IPS DF 6.9 (cell line): ENCODE data around the gene SPOCK1.

ENCODE experiments used
- DNase-seq: peaks from one replicate; pipeline ENCODE4 v3.0.0-alpha.2; 2013; ENCODE audit warnings: low read depth, low spot score
- H3K27ac ChIP-seq: one replicate; pipeline ENCODE4 v1.5.1; 2013; ENCODE audit warnings: low read length, control low read depth
- H3K27me3 ChIP-seq: 2 replicates; pipeline ENCODE4 v1.6.1; 2013; ENCODE audit warnings: mild to moderate bottlenecking, low read length; ENCODE audit not compliant: control insufficient read depth, insufficient read depth
- H3K36me3 ChIP-seq: 2 replicates; pipeline ENCODE4 v1.6.1; 2013; ENCODE audit warnings: low read length; ENCODE audit not compliant: control insufficient read depth, insufficient read depth
- H3K4me1 ChIP-seq: 2 replicates; pipeline ENCODE4 v1.6.1; 2013; ENCODE audit warnings: low read length; ENCODE audit not compliant: control insufficient read depth, insufficient read depth
- H3K4me3 ChIP-seq: 2 replicates; pipeline ENCODE4 v1.5.1; 2013; ENCODE audit warnings: mild to moderate bottlenecking, low read length
- H3K9me3 ChIP-seq: 2 replicates; pipeline ENCODE4 v1.6.1; 2013; ENCODE audit warnings: low read length, inconsistent platforms; ENCODE audit not compliant: control insufficient read depth, insufficient read depth
- WGBS: extraction: QIAGEN DNeasy Blood & Tissue Kit; methylation state at CpG from one replicate; pipeline ENCODE4 v1.1.7; 2013; ENCODE audit warnings: mixed read lengths, missing lambda C conversion rate; ENCODE audit not compliant: insufficient read length, insufficient coverage; 5-methylcytosine and 5-hydroxymethylcytosine counted together

The SPOCK1 gene

DNA sequence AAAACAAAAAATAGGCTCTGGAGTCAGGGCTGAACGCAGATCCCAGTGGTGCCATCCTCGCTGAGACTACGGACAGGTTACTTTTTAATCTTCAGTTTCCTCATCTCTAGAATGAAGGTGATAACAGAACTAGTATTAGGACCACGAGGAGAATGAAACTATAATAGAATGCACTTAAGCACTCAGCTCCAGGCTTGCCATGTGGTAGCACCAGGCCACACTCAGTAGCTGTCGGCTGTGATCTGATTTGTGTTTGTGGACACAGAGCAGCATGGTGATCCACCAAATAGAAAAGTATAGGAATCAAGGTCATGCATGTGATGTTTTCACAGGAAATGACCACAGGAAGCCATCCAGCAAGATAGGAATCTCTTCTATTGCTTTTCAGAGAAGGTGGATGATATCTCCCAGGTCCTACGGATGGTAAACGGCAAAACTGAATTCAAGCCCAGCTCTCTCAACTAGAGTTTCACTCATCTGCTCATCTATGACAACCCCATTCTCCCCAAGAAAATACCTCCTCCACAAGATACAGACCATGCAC, 498.0 kb downstream of the SPOCK1 start:
- Histone ChIP-seq H3K27ac (no peak overlapping the region), H3K9me3 (no peaks in the 10 kb centered on the region), H3K4me3 (no peak overlapping the region), H3K36me3 (no peaks in the 10 kb centered on the region), H3K27me3 (no peaks in the 10 kb centered on the region), H3K4me1 (no peaks in the 10 kb centered on the region)
- no CpG with 5 or more reads among the region's 7 CpGs for WGBS
- no peak for DNase-seq

DNA sequence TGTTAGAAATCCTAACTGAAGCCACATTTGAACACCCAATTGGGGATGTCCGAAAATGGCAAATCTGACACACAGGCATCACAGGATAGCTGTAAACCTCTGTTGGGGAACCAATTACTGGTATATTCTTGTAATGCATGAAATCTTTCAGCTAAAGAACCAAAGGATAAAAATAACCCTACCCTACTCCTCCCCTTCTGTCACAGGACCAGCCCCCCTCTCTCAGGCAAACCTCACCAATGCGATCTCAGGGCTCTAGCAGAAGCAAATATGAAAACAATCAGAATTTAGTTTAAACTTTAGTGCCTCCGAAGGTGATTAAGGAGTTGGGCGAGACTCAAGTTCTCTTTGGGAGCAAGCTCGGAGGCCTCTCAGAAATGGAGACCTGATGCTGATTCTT, 499.3 kb downstream of the SPOCK1 start:
- Histone ChIP-seq H3K36me3 (no peaks in the 10 kb centered on the region), H3K27ac (no peak overlapping the region), H3K9me3 (no peaks in the 10 kb centered on the region), H3K4me3 (no peak overlapping the region), H3K4me1 (no peaks in the 10 kb centered on the region), H3K27me3 (no peaks in the 10 kb centered on the region)
- no CpG with 5 or more reads among the region's 5 CpGs for WGBS
- no peak for DNase-seq

DNA sequence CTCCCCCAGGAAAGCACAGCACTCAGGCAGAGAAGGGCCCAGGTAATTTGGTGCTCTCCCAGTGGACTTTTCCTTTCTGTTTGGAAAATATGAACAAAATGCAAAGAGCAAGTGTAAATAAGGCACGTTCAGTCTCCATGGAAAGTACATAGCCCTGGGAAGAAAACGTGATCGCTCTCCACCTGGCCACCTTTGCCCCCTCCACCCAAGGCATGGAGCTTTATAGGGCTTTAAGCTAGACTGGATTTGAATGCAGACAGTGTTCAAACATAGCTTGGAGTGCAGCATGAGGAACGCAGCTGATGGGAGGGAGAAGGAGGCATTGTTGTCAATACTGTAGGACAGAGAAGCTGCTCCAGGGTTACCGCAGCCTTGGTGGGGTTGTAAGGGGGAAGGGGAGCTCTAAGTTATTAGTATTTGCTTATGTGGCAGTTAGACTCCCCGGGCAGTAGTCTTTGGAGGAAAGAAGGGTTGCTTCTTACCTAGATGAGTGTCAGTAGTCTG, 500.2 kb downstream of the SPOCK1 start:
- H3K9me3 ChIP-seq, result no peaks in the 10 kb centered on the region
- no peaks in the 10 kb centered on the region for H3K36me3 ChIP-seq
- H3K27me3 ChIP-seq, result no peaks in the 10 kb centered on the region
- no peak overlapping the region for H3K27ac ChIP-seq
- H3K4me3 ChIP-seq, result no peak overlapping the region
- DNase-seq, result no peak
- no CpG with 5 or more reads among the region's 6 CpGs for WGBS
- no peaks in the 10 kb centered on the region for H3K4me1 ChIP-seq

DNA sequence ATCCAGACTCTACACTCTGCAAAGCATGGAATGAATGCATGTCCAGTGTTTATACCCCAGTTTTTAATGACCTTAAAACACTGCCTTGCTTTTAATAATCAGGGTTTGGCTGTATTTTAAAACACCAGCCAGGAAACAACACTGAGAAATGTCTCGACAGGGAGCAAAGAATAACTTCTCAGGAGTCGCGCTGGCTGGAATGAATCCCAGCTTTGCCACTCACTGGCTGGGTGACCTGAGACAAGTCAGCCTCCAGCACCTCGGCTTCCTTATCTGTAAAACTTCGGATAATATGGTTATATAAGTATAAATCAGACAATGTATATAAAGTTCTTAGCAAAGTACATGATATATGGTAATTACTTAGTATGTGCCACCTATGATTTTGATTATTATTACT, 505.0 kb downstream of the SPOCK1 start:
- no CpG with 5 or more reads among the region's 5 CpGs for WGBS
- Histone ChIP-seq H3K27me3 (no peaks in the 10 kb centered on the region), H3K9me3 (no peaks in the 10 kb centered on the region), H3K4me3 (no peak overlapping the region), H3K4me1 (no peaks in the 10 kb centered on the region), H3K36me3 (no peaks in the 10 kb centered on the region), H3K27ac (no peak overlapping the region)
- DNase-seq, result no peak

DNA sequence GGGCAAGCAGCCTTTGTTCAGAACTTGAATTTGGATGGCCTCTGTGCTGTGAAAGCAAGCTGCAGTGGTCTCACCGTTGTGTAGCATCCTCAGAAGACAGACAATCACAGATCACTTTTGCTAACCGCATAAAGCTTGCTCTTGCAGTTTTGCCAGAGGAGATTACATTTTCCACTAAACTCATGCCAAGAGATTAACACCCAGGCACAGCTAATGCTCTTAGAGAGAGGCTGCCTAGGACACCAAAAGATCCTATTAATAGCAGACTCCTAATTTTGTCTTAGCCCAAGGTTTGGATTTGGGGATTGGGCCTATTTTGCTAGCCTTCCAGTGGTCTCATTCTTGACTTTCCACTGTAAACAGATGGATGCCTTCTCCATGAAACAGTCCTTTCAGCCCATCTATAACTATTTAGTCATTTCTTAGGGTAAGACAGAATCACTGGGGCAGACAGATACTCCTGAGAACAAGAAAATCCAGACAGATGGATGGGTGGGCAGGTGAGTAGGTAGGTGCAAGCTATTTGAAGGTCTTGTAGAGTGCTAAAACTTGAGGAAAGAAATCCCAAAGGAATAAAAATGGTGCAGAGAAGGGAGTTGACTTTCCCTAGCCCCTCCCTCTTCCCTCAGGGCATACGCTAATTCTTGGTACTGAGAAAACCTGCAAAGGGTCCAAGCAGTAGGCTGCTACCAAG, 506.2 kb downstream of the SPOCK1 start:
- Histone ChIP-seq H3K9me3 (no peaks in the 10 kb centered on the region), H3K4me1 (no peaks in the 10 kb centered on the region), H3K27me3 (no peaks in the 10 kb centered on the region), H3K27ac (no peak overlapping the region), H3K4me3 (no peak overlapping the region), H3K36me3 (no peaks in the 10 kb centered on the region)
- no CpG with 5 or more reads among the region's 3 CpGs for WGBS
- DNase-seq, result no peak

DNA sequence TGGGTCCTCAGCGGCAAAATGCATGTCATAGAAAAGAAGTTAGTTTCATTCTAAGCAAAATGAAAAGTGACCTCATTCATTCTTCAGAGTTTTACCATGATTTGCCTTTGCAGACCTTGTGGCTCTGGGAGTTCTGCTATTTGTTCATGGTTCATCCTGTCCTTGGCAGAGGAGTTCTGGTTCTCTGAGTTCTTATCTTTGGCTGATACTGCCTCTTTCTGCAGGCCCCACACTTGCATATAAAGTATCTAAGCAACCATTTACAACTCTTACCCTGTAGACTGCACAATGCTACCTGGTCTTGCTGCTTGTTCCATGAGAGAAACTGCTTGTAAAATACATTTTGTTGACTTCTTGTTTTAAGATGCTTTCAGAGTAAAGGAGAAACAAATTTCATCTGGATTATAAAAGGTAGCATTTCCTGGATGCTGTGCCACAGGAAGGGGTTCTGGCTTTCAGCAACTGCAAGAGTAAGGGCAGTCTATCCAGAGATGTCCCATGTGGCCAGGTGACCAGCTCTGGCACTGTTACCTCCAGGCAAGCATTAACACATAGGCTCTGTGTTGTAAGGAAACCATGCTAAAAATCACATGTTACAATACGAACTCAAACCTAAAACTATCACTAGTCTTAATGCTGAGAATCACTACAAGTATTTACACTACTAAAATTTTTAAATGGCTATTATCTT, 513.2 kb downstream of the SPOCK1 start:
- Histone ChIP-seq H3K27me3 (no peaks in the 10 kb centered on the region), H3K27ac (no peak overlapping the region), H3K9me3 (no peaks in the 10 kb centered on the region), H3K4me1 (no peaks in the 10 kb centered on the region), H3K4me3 (no peak overlapping the region), H3K36me3 (no peaks in the 10 kb centered on the region)
- 100% methylated on average over 1 of the region's 2 CpGs for WGBS
- DNase-seq, result no peak

DNA sequence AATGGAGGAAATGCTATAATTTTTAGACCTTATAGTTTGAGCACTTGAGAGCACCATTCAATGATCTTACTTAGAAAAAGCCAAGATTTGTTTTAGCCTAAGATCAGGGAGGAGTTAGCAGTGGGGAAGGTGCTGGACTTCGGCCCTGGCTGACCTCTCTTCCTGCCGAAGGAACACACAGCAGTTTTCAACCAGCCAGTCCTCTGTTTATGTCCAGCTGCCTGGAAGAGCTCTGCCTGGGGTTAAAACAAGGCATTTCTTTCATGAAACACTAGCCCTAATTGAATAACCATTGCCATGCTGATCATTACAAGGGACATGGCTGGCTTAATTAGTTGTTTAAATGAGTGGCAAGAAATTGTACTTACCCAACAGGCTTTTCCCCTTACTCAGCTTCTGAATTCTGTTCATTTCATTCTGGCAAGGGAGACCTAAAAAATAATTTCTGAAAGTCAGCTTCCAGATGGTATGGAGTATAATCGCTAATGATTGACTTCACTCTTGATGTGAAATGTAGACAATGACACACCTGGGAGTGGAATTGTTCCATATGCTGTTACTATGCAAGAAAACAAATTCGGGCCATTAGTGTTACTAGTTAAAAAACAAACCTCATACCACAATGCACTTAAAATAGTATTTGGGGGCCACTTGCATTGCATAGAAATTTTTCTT, 514.2 kb downstream of the SPOCK1 start:
- WGBS, result no CpG with 5 or more reads among the region's 4 CpGs
- no peak overlapping the region for H3K4me3 ChIP-seq
- DNase-seq, result no peak
- H3K9me3 ChIP-seq, result no peaks in the 10 kb centered on the region
- H3K27me3 ChIP-seq, result no peaks in the 10 kb centered on the region
- no peak overlapping the region for H3K27ac ChIP-seq
- no peaks in the 10 kb centered on the region for H3K36me3 ChIP-seq
- H3K4me1 ChIP-seq, result no peaks in the 10 kb centered on the region

DNA sequence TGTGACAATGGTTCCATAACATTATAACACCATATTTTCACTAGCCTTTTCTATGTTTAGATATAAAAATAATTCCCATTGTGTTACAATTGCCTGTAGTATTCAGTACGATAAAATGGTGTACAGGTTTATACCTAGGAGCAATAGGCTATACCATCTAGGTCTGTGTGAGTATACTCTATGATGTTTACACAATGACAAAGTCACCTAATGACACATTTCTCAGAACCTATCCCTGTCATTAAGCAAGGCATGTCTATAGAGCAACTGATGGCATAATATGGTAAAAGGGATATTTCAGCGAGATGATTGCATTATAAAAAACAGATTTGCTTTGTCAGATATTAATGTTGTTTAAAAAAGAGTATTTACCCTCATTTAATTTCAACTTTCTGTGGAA, 517.2 kb downstream of the SPOCK1 start:
- Histone ChIP-seq H3K27me3 (no peaks in the 10 kb centered on the region), H3K4me1 (no peaks in the 10 kb centered on the region), H3K27ac (no peak overlapping the region), H3K4me3 (no peak overlapping the region), H3K9me3 (no peaks in the 10 kb centered on the region), H3K36me3 (no peaks in the 10 kb centered on the region)
- WGBS, result no CpG with 5 or more reads among the region's 2 CpGs
- no peak for DNase-seq

DNA sequence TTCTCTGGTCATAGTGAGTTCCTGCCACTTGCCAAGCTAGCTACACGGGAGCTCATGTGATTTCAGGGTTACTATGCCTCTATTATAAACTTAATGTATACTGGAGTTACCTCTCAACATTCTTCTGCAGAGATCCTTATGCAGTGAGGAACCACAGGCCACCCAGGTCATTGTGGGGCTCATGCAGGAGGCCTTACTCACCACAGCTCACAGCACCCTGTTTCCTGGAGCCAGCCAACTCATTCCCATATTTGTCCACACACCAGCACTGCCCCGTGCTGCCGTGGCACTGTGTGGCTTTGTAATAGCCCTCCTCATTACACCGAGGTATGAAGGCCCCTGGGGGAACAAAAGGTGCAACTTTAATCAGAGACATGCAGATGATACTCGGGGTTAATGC, 520.0 kb downstream of the SPOCK1 start:
- H3K4me3 ChIP-seq, result no peak overlapping the region
- H3K4me1 ChIP-seq, result no peaks in the 10 kb centered on the region
- no peak for DNase-seq
- H3K27me3 ChIP-seq, result no peaks in the 10 kb centered on the region
- no peak overlapping the region for H3K27ac ChIP-seq
- no CpG with 5 or more reads among the region's 5 CpGs for WGBS
- H3K36me3 ChIP-seq, result no peaks in the 10 kb centered on the region
- no peaks in the 10 kb centered on the region for H3K9me3 ChIP-seq

DNA sequence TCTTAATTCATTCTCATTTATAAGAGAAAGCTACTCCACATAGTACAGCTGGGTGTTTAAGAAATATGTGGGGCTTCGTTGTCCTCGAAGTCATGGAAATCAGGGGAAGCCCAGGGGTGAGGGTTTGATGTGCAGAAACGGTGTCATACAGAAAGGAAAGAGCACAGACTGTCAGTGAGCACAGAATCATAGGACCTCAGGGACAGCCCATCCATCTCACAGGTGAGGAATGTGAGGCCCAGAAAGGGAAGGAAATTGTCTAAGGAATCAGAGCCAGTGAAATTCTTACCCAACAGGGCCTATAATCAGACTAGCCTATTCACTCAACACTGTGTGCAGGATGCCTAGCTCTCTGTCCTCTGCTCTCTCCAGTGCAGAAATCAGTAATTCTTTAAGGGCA, 535.6 kb downstream of the SPOCK1 start:
- Histone ChIP-seq H3K4me1 (no peaks in the 10 kb centered on the region), H3K36me3 (no peaks in the 10 kb centered on the region), H3K9me3 (no peaks in the 10 kb centered on the region), H3K4me3 (no peak overlapping the region), H3K27me3 (no peaks in the 10 kb centered on the region), H3K27ac (no peak overlapping the region)
- no peak for DNase-seq
- WGBS, result no CpG with 5 or more reads among the region's 3 CpGs
